ENCODE data around the gene KIDINS220. TPM values are rescaled to one million over a fixed set of nuclear protein-coding genes. Genes with fewer than 3 reads are reported as not detected.

KIDINS220 gene
- total RNA-seq, 1 experiment from 2014 or later = 29.3 TPM

- Mint-ChIP-seq H3K9me3 (no peaks in the 10 kb centered on the region), H3K27ac (no peak overlapping the region), H3K4me3 (no peak overlapping the region), H3K36me3 (ENCODE audit: insufficient read depth in 1 of 3, low read depth in 3 of 3) (no peaks in the 10 kb centered on the region), H3K4me1 (no peaks in the 10 kb centered on the region), H3K27me3 (ENCODE audit: low read depth) (no peaks in the 10 kb centered on the region; the same call in none of the 2 replicates)
- H3T11ph ChIP-seq (ENCODE audit: low read length) = no peak overlapping the region
- H3K23me2 ChIP-seq (ENCODE audit: insufficient read length, low read depth, low read length, poor library complexity, severe bottlenecking) = no peaks in the 10 kb centered on the region
- no peak overlapping the region for H2BK120ac ChIP-seq (ENCODE audit: low read depth, low read length, poor library complexity, severe bottlenecking)
- H3K4me1 ChIP-seq (ENCODE audit: insufficient read depth, low read length) = no peaks in the 10 kb centered on the region
- H3K9me3 ChIP-seq (ENCODE audit: control insufficient read depth, low read depth, low read length) = no peaks in the 10 kb centered on the region
- no peak overlapping the region for H2BK12ac ChIP-seq (ENCODE audit: insufficient read length, low read depth, low read length)
- H4K5ac ChIP-seq (ENCODE audit: insufficient read length, low read depth, low read length) = no peak overlapping the region
- H3K4me2 ChIP-seq (ENCODE audit: insufficient read depth, insufficient read length, low read length) = no peak overlapping the region
- no peak overlapping the region for H3K9ac ChIP-seq (ENCODE audit: extremely low read depth, insufficient read length, low read length)
- no peak overlapping the region for H3K18ac ChIP-seq (ENCODE audit: insufficient read length, low read depth, low read length)
- H4K8ac ChIP-seq (replicated peaks; ENCODE audit: insufficient read length, low read depth, low read length) = no peak overlapping the region
- H2AK5ac ChIP-seq (ENCODE audit: insufficient read length, low read length) = no peak overlapping the region
- no peak overlapping the region for H2AFZ ChIP-seq (ENCODE audit: low read length)
- no peaks in the 10 kb centered on the region for H4K20me1 ChIP-seq (ENCODE audit: control insufficient read depth, insufficient read depth, insufficient read length)
- no peak overlapping the region for H3K14ac ChIP-seq (ENCODE audit: insufficient read depth, low read length)
- no peak overlapping the region for H2BK5ac ChIP-seq (ENCODE audit: insufficient read length, low read length)
- no CpG with 5 or more reads among the region's 7 CpGs for WGBS (ENCODE audit: extremely low coverage, insufficient read length, low lambda C conversion rate)
- H4K91ac ChIP-seq (ENCODE audit: insufficient read length, low read depth, low read length) = no peak overlapping the region
- no peaks in the 10 kb centered on the region for H3K27me3 ChIP-seq (ENCODE audit: insufficient read depth, low read length)
- H3K4ac ChIP-seq (ENCODE audit: low read depth, low read length) = no peak overlapping the region
- no peak overlapping the region for H3K56ac ChIP-seq (ENCODE audit: insufficient read length, low read depth, low read length)
- no peak overlapping the region for H3K23ac ChIP-seq (ENCODE audit: insufficient read length, low read depth, low read length)
- H3K27ac ChIP-seq (ENCODE audit: insufficient read length, low read depth, low read length) = no peak overlapping the region
- TF ChIP-seq, protein P1, sequence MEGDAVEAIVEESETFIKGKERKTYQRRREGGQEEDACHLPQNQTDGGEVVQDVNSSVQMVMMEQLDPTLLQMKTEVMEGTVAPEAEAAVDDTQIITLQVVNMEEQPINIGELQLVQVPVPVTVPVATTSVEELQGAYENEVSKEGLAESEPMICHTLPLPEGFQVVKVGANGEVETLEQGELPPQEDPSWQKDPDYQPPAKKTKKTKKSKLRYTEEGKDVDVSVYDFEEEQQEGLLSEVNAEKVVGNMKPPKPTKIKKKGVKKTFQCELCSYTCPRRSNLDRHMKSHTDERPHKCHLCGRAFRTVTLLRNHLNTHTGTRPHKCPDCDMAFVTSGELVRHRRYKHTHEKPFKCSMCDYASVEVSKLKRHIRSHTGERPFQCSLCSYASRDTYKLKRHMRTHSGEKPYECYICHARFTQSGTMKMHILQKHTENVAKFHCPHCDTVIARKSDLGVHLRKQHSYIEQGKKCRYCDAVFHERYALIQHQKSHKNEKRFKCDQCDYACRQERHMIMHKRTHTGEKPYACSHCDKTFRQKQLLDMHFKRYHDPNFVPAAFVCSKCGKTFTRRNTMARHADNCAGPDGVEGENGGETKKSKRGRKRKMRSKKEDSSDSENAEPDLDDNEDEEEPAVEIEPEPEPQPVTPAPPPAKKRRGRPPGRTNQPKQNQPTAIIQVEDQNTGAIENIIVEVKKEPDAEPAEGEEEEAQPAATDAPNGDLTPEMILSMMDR (conservative IDR thresholded peaks at IDR 0.05) = no peak
- no peak overlapping the region for H2BK20ac ChIP-seq (ENCODE audit: low read depth, low read length, poor library complexity, severe bottlenecking)
- DNase-seq = no peak
- no peaks in the 10 kb centered on the region for H3K79me1 ChIP-seq (ENCODE audit: insufficient read depth, low read depth, low read length, poor library complexity, severe bottlenecking)
- H2BK15ac ChIP-seq (ENCODE audit: low read depth, low read length) = no peak overlapping the region
- no peaks in the 10 kb centered on the region for H3K79me2 ChIP-seq (ENCODE audit: insufficient read depth, low read length)
These were observed 11.1 kb upstream of the KIDINS220 start for GRCh38 chr2:8848328-8849100.
